Kidney (tissue), 14 donors: ENCODE measurements around the gene SMARCE1. TPM values are rescaled to one million over a fixed set of nuclear protein-coding genes. Genes with fewer than 3 reads are reported as not detected.

Experiments used
- DNase-seq, 5 donors: peaks; one replicate each; pipeline ENCODE4 v3.0.0-alpha.2; 2013 to 2020
- FAIRE-seq: peaks from 2 replicates; lab custom pipeline; 2012; peaks lifted over from hg19 to GRCh38; lab: Jason Lieb, UNC
- H3K27ac ChIP-seq, 2 donors: one replicate each; pipeline ENCODE4 v1.7.0; 2013; ENCODE audit warnings: low read depth in 2 of 2, low read length in 2 of 2, inconsistent platforms in 1 of 2
- H3K27me3 ChIP-seq: one replicate; pipeline ENCODE4 v1.7.1; 2013; ENCODE audit warnings: low read length, inconsistent platforms; ENCODE audit not compliant: control insufficient read depth, insufficient read depth
- H3K36me3 ChIP-seq, 3 donors: one replicate each; pipeline versions ENCODE4 v1.7.0 to v1.7.1; 2013; ENCODE audit warnings: low read length in 3 of 3, control low read depth in 1 of 3, inconsistent platforms in 1 of 3; ENCODE audit not compliant: insufficient read depth in 3 of 3, control insufficient read depth in 2 of 3
- H3K4me1 ChIP-seq, 3 donors: one replicate each; pipeline versions ENCODE4 v1.7.0 to v1.7.1; 2013; ENCODE audit warnings: low read length in 3 of 3, inconsistent platforms in 1 of 3, low read depth in 1 of 3; ENCODE audit not compliant: control insufficient read depth in 2 of 3, insufficient read depth in 2 of 3
- H3K4me3 ChIP-seq, 3 donors: one replicate each; pipeline versions ENCODE4 v1.7.0 to v1.8.1; 2013; ENCODE audit warnings: low read length in 3 of 3, control low read depth in 1 of 3, inconsistent platforms in 1 of 3
- H3K9ac ChIP-seq, 3 donors: one replicate each; pipeline versions ENCODE4 v1.7.0 to v1.7.1; 2013; ENCODE audit warnings: low read length in 3 of 3, control low read depth in 1 of 3, inconsistent platforms in 1 of 3
- H3K9me3 ChIP-seq, 3 donors: one replicate each; pipeline versions ENCODE4 v1.7.0 to v1.7.1; 2013; ENCODE audit warnings: low read length in 3 of 3, control low read depth in 1 of 3, inconsistent platforms in 1 of 3; ENCODE audit not compliant: control insufficient read depth in 2 of 3, insufficient read depth in 1 of 3
- CTCF ChIP-seq: IDR thresholded peaks from 3 replicates; pipeline ENCODE4 v1.5.1; 2012; ENCODE audit warnings: mild to moderate bottlenecking, moderate library complexity, borderline replicate concordance; ENCODE audit not compliant: insufficient read depth; ENCODE audit errors: extremely low read depth
- intact Hi-C: fragments of 100-400 bp; cut with DNase I; formaldehyde crosslinking; loops from one replicate; pipeline ENCODE4 v1.11.1; 2022
- polyA plus RNA-seq: library from polyadenylated mRNA; stranded (reverse); fragments of 350-450 nt; fragmentation: Illumina TruSeq; extraction: RNeasy Lipid Tissue Mini Kit (QIAGEN cat#74804); gene quantifications from one replicate; pipeline ENCODE4 v1.2.3, GENCODE V29; 2014; ENCODE audit warnings: low read depth, low replicate concordance; ENCODE audit not compliant: insufficient read depth
- total RNA-seq: library from RNA; stranded (reverse); fragmentation: NEBNext Ultra II Directional; extraction: Animal tissue kit (Norgen Biotek cat#: 25700); gene quantifications from one replicate; pipeline ENCODE4 v1.2.1, GENCODE V29; 2021
- donor health status: control.
- donor health status: control.
- donor health status: control.
- donor health status: control.
- donor health status: control.
- donor health status: DM: yes; HTN: yes; CAD: no.
- donor health status: Normal renal cell carcinoma (clear cell type).

SMARCE1 gene
- total and polyA plus RNA-seq, 2 donors from 2014 or later, result 73.4 to 112 TPM

- no peak overlapping the region for H3K4me3 ChIP-seq
- H3K27me3 ChIP-seq, result no peaks in the 10 kb centered on the region
- H3K9me3 ChIP-seq, result no peaks in the 10 kb centered on the region
- no peak overlapping the region for H3K9ac ChIP-seq
- no peak for FAIRE-seq
- no peak overlapping the region for H3K27ac ChIP-seq
- no peak for DNase-seq
- no peak for TF ChIP-seq CTCF
- intact Hi-C loops, result no loop called here
- no peaks in the 10 kb centered on the region for H3K36me3 ChIP-seq
- H3K4me1 ChIP-seq, result no peaks in the 10 kb centered on the region
Measured at GRCh38 chr17:40658396-40658795, 10.8 kb upstream of the SMARCE1 start.

GRCh38 chr17:40651939-40652338 lies 4.3 kb upstream of the SMARCE1 start:
- Histone ChIP-seq H3K36me3 (no peaks in the 10 kb centered on the region), H3K4me1 (peaks cover 0 to 8% (median 5%) of the 10 kb centered on the region in 3 donors), H3K4me3 (no peak overlapping the region), H3K27me3 (no peaks in the 10 kb centered on the region), H3K27ac (no peak overlapping the region), H3K9me3 (no peaks in the 10 kb centered on the region), H3K9ac (no peak overlapping the region)
- FAIRE-seq (no peak), DNase-seq (no peak)
- intact Hi-C loops, result no loop called here
- TF ChIP-seq CTCF, result no peak

GRCh38 chr17:40648384-40648968 lies 858 bp upstream of the SMARCE1 start:
- no peak for DNase-seq

More at GRCh38 chr17:40648384-40648968, 858 bp upstream of the SMARCE1 start:
- Histone ChIP-seq H3K4me3 (peak overlapping the region; percentile 94 to 99 (median 96)), H3K27ac (peak overlapping the region; percentile 97), H3K36me3 (peaks cover 0 to 6% (median 0%) of the 10 kb centered on the region in 3 donors), H3K9ac (peak overlapping the region; percentile 95 to 100 (median 97)), H3K9me3 (no peaks in the 10 kb centered on the region), H3K27me3 (no peaks in the 10 kb centered on the region), H3K4me1 (peaks cover 0 to 24% (median 5%) of the 10 kb centered on the region in 3 donors)
- TF ChIP-seq CTCF, result no peak
- no peak for FAIRE-seq
- intact Hi-C loops, result no loop called here
